Upper lobe of left lung (tissue), 4 donors: ENCODE measurements around the gene SDK1.

Experiments
- EP300 ChIP-seq, 4 donors: sonication (generic); formaldehyde crosslinking; IDR thresholded peaks; one replicate each; pipeline ENCODE4 v1.5.1; 2017; ENCODE audit warnings: antibody characterized with exemption in 4 of 4, control low read depth in 2 of 4
- POLR2A ChIP-seq, 4 donors: fragments of 450-650 bp; IDR thresholded peaks; one replicate each; pipeline ENCODE4 v1.5.1; 2016 to 2017; ENCODE audit warnings: antibody characterized with exemption in 4 of 4, mild to moderate bottlenecking in 2 of 4
- TF ChIP-seq, protein P1 (sequence below), 6 experiments: fragments of 450-650 bp in 4 of 6; fragments of 200-600 bp in 2 of 6; sonication (generic) in 2 of 6; IDR thresholded peaks; one replicate each; pipeline ENCODE4 v1.5.1; 2016 to 2019; ENCODE audit warnings: antibody characterized with exemption in 6 of 6

- no peak for TF ChIP-seq POLR2A (IDR thresholded peaks at IDR 0.05)
- TF ChIP-seq, protein P1, sequence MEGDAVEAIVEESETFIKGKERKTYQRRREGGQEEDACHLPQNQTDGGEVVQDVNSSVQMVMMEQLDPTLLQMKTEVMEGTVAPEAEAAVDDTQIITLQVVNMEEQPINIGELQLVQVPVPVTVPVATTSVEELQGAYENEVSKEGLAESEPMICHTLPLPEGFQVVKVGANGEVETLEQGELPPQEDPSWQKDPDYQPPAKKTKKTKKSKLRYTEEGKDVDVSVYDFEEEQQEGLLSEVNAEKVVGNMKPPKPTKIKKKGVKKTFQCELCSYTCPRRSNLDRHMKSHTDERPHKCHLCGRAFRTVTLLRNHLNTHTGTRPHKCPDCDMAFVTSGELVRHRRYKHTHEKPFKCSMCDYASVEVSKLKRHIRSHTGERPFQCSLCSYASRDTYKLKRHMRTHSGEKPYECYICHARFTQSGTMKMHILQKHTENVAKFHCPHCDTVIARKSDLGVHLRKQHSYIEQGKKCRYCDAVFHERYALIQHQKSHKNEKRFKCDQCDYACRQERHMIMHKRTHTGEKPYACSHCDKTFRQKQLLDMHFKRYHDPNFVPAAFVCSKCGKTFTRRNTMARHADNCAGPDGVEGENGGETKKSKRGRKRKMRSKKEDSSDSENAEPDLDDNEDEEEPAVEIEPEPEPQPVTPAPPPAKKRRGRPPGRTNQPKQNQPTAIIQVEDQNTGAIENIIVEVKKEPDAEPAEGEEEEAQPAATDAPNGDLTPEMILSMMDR (IDR thresholded peaks at IDR 0.05), result no peak
- no peak for TF ChIP-seq EP300 (IDR thresholded peaks at IDR 0.05)
These were observed 867.5 kb downstream of the SDK1 start for GRCh38 chr7:4168541-4168940.
